Bronchial epithelial cell (primary cell): ENCODE measurements around the gene LAMB1. TPM values are rescaled to one million over a fixed set of nuclear protein-coding genes. Genes with fewer than 3 reads are reported as not detected.

Experiments used
- DNase-seq: peaks from one replicate; pipeline ENCODE4 v3.0.0-alpha.2; 2010; ENCODE audit warnings: low read depth
- FAIRE-seq: peaks from 2 replicates; lab custom pipeline; 2011; peaks lifted over from hg19 to GRCh38; lab: Jason Lieb, UNC
- H3K27me3 ChIP-seq: 2 replicates; pipeline ENCODE4 v1.5.1; 2011; ENCODE audit warnings: low read length; ENCODE audit not compliant: control insufficient read depth, insufficient read depth
- H3K36me3 ChIP-seq: 2 replicates; pipeline ENCODE4 v1.5.1; 2011; ENCODE audit warnings: low read length; ENCODE audit not compliant: control insufficient read depth, insufficient read depth
- H3K4me3 ChIP-seq: 2 replicates; pipeline ENCODE4 v1.5.1; 2011; ENCODE audit warnings: mild to moderate bottlenecking, low read depth, low read length, control low read depth
- CTCF ChIP-seq: IDR thresholded peaks from 2 replicates; pipeline ENCODE4 v1.5.1; 2011; ENCODE audit warnings: mild to moderate bottlenecking, moderate library complexity, low read length, control low read depth, inconsistent platforms; ENCODE audit not compliant: insufficient read depth, severe bottlenecking
- total RNA-seq: library from RNA; depleted of rRNA; stranded (reverse); fragments of >200 nt; gene quantifications from 2 replicates; pipeline ENCODE4 v1.2.1, GENCODE V29; 2014

Gene LAMB1
- total RNA-seq, 1 donor from 2014 or later: 75.8 TPM

- no peaks in the 10 kb centered on the region for H3K27me3 ChIP-seq
- no peak overlapping the region for H3K4me3 ChIP-seq
- DNase-seq (no peak), FAIRE-seq (no peak)
- TF ChIP-seq CTCF: no peak
- H3K36me3 ChIP-seq: peaks cover 12% of the 10 kb centered on the region
Observed at GRCh38 chr7:107964510-107964909, 38.5 kb downstream of the LAMB1 start.

GRCh38 chr7:107962817-107963216 is 40.1 kb downstream of the LAMB1 start:
- no peaks in the 10 kb centered on the region for H3K27me3 ChIP-seq
- DNase-seq (no peak), FAIRE-seq (no peak)
- no peak for TF ChIP-seq CTCF
- peaks cover 16% of the 10 kb centered on the region for H3K36me3 ChIP-seq
- H3K4me3 ChIP-seq: no peak overlapping the region

GRCh38 chr7:107961405-107961804 is 41.6 kb downstream of the LAMB1 start:
- TF ChIP-seq CTCF: no peak
- Histone ChIP-seq H3K27me3 (no peaks in the 10 kb centered on the region), H3K36me3 (peaks cover 17% of the 10 kb centered on the region), H3K4me3 (no peak overlapping the region)
- FAIRE-seq (no peak), DNase-seq (no peak)

GRCh38 chr7:107960272-107960671 is 42.7 kb downstream of the LAMB1 start:
- DNase-seq (no peak), FAIRE-seq (no peak)

GRCh38 chr7:107959527-107959898 is 43.4 kb downstream of the LAMB1 start:
- Histone ChIP-seq H3K4me3 (no peak overlapping the region), H3K27me3 (no peaks in the 10 kb centered on the region), H3K36me3 (peaks cover 21% of the 10 kb centered on the region)
- TF ChIP-seq CTCF: no peak
- DNase-seq (no peak), FAIRE-seq (no peak)

More at GRCh38 chr7:107960272-107960671, 42.7 kb downstream of the LAMB1 start:
- TF ChIP-seq CTCF: no peak
- peaks cover 21% of the 10 kb centered on the region for H3K36me3 ChIP-seq
- no peak overlapping the region for H3K4me3 ChIP-seq
- no peaks in the 10 kb centered on the region for H3K27me3 ChIP-seq
